H54 (cell line): Measurements from ENCODE around the gene GRAMD1A.
A peak's percentile ranks its signal among the peaks of the same experiment; 100 is the strongest.

Source experiments
- DNase-seq: peaks from one replicate; pipeline ENCODE4 v3.0.0; 2011; ENCODE audit warnings: low spot score, mixed read lengths; ENCODE audit not compliant: insufficient read length
- FAIRE-seq: peaks from 3 replicates; lab custom pipeline; 2011; peaks lifted over from hg19 to GRCh38; lab: Jason Lieb, UNC
- POLR2A ChIP-seq: IDR thresholded peaks from 2 replicates; pipeline ENCODE4 v1.6.1; 2011; ENCODE audit warnings: low read depth, mild to moderate bottlenecking, low read length

The GRAMD1A gene

GRCh38 chr19:35060160-35060855 lies 60.2 kb downstream of the GRAMD1A start:
- FAIRE-seq = no peak
- DNase-seq = no peak
- TF ChIP-seq POLR2A = no peak

GRCh38 chr19:35061583-35062373 lies 61.7 kb downstream of the GRAMD1A start:
- no peak for TF ChIP-seq POLR2A
- FAIRE-seq = no peak
- no peak for DNase-seq

GRCh38 chr19:35062942-35063341 lies 62.8 kb downstream of the GRAMD1A start:
- FAIRE-seq = no peak
- no peak for DNase-seq
- TF ChIP-seq POLR2A = no peak

GRCh38 chr19:35063940-35064818 lies 64.1 kb downstream of the GRAMD1A start:
- DNase-seq (peak; percentile 74), FAIRE-seq (peak; percentile 50)
- TF ChIP-seq POLR2A = no peak

GRCh38 chr19:35065574-35065973 lies 65.5 kb downstream of the GRAMD1A start:
- DNase-seq (no peak), FAIRE-seq (no peak)
- no peak for TF ChIP-seq POLR2A

GRCh38 chr19:35066121-35066520 lies 66.0 kb downstream of the GRAMD1A start:
- FAIRE-seq (no peak), DNase-seq (no peak)
- no peak for TF ChIP-seq POLR2A

- peak; percentile 93 for DNase-seq
- FAIRE-seq = peak; percentile 62
- TF ChIP-seq POLR2A = no peak
Observed at GRCh38 chr19:35066691-35067563, 66.8 kb downstream of the GRAMD1A start.

GRCh38 chr19:35068941-35069634 lies 69.0 kb downstream of the GRAMD1A start:
- TF ChIP-seq POLR2A = no peak
- FAIRE-seq = no peak
- DNase-seq = no peak

- TF ChIP-seq POLR2A = no peak
- DNase-seq = no peak
Observed at GRCh38 chr19:35069696-35070095, 69.6 kb downstream of the GRAMD1A start.

GRCh38 chr19:35070471-35070870 lies 70.3 kb downstream of the GRAMD1A start:
- no peak for TF ChIP-seq POLR2A
- FAIRE-seq = no peak
- no peak for DNase-seq

More at GRCh38 chr19:35069696-35070095, 69.6 kb downstream of the GRAMD1A start:
- no peak for FAIRE-seq

- no peak for FAIRE-seq
- TF ChIP-seq POLR2A = no peak
Observed at GRCh38 chr19:35073516-35073915, 73.4 kb downstream of the GRAMD1A start.

GRCh38 chr19:35073941-35074340 lies 73.8 kb downstream of the GRAMD1A start:
- no peak for FAIRE-seq
- no peak for DNase-seq
- TF ChIP-seq POLR2A = no peak

More at GRCh38 chr19:35073516-35073915, 73.4 kb downstream of the GRAMD1A start:
- no peak for DNase-seq
